Trophoblast cell (in vitro differentiated cells and primary cell): Measurements from ENCODE around the gene PRUNE2.
A peak's percentile ranks its signal among the peaks of the same experiment; 100 is the strongest.

Source experiments
- DNase-seq, 2 donors: peaks; one replicate each; pipeline ENCODE4 v3.0.0-alpha.2; 2016
- H2AFZ ChIP-seq: 2 replicates; pipeline ENCODE4 v1.6.1; 2013; ENCODE audit warnings: low read length, moderate library complexity, mild to moderate bottlenecking; ENCODE audit not compliant: insufficient read depth, poor library complexity
- H2AK5ac ChIP-seq: 2 replicates; pipeline ENCODE4 v1.6.1; 2013; ENCODE audit warnings: mild to moderate bottlenecking, low read length
- H2BK120ac ChIP-seq: 2 replicates; pipeline ENCODE4 v1.6.1; 2013; ENCODE audit warnings: low read length, mild to moderate bottlenecking, moderate library complexity; ENCODE audit not compliant: insufficient read depth, poor library complexity
- H2BK12ac ChIP-seq: 2 replicates; pipeline ENCODE4 v1.6.1; 2013; ENCODE audit warnings: mild to moderate bottlenecking, low read length, moderate library complexity
- H2BK5ac ChIP-seq: 2 replicates; pipeline ENCODE4 v1.6.1; 2013; ENCODE audit warnings: low read length, low read depth, moderate library complexity, mild to moderate bottlenecking; ENCODE audit not compliant: poor library complexity
- H3K14ac ChIP-seq: 2 replicates; pipeline ENCODE4 v1.6.1; 2013; ENCODE audit warnings: mild to moderate bottlenecking, low read length
- H3K18ac ChIP-seq: 2 replicates; pipeline ENCODE4 v1.6.1; 2013; ENCODE audit warnings: mild to moderate bottlenecking, low read length
- H3K23ac ChIP-seq: 2 replicates; pipeline ENCODE4 v1.6.1; 2013; ENCODE audit warnings: low read length
- H3K27ac ChIP-seq: 2 replicates; pipeline ENCODE4 v1.5.1; 2013; ENCODE audit warnings: low read depth, mild to moderate bottlenecking, inconsistent platforms, low read length, moderate library complexity
- H3K27me3 ChIP-seq: 2 replicates; pipeline ENCODE4 v1.6.1; 2013; ENCODE audit warnings: inconsistent platforms, mild to moderate bottlenecking, low read length, moderate library complexity; ENCODE audit not compliant: insufficient read depth
- H3K36me3 ChIP-seq, 2 experiments: 1 replicate in 1 of 2; 2 replicates in 1 of 2; pipeline ENCODE4 v1.6.1; 2013; ENCODE audit warnings: low read length in 2 of 2, mild to moderate bottlenecking in 2 of 2, moderate library complexity in 1 of 2; ENCODE audit not compliant: insufficient read depth in 2 of 2, control insufficient read depth in 1 of 2
- H3K4ac ChIP-seq: 2 replicates; pipeline ENCODE4 v1.6.1; 2013; ENCODE audit warnings: low read depth, mild to moderate bottlenecking, low read length, moderate library complexity
- H3K4me1 ChIP-seq, 2 experiments: 1 replicate in 1 of 2; 2 replicates in 1 of 2; pipeline ENCODE4 v1.6.1; 2013; ENCODE audit warnings: low read length in 2 of 2, mild to moderate bottlenecking in 2 of 2, moderate library complexity in 1 of 2; ENCODE audit not compliant: insufficient read depth in 2 of 2, control insufficient read depth in 1 of 2
- H3K4me2 ChIP-seq: 2 replicates; pipeline ENCODE4 v1.6.1; 2013; ENCODE audit warnings: inconsistent platforms, mild to moderate bottlenecking, low read length, moderate library complexity
- H3K4me3 ChIP-seq: 2 replicates; pipeline ENCODE4 v1.5.1; 2013; ENCODE audit warnings: mild to moderate bottlenecking, low read depth, low read length, inconsistent platforms
- H3K79me1 ChIP-seq: one replicate; pipeline ENCODE4 v1.6.1; 2013; ENCODE audit warnings: low read length
- H3K79me2 ChIP-seq: 2 replicates; pipeline ENCODE4 v1.6.1; 2013; ENCODE audit warnings: low read length, mild to moderate bottlenecking; ENCODE audit not compliant: control insufficient read depth, insufficient read depth, poor library complexity
- H3K9ac ChIP-seq: 2 replicates; pipeline ENCODE4 v1.6.1; 2013; ENCODE audit warnings: mild to moderate bottlenecking, low read length
- H3K9me3 ChIP-seq: 2 replicates; pipeline ENCODE4 v1.6.1; 2013; ENCODE audit warnings: low read depth, mild to moderate bottlenecking, control low read depth, inconsistent platforms, low read length; ENCODE audit not compliant: insufficient read depth
- H4K12ac ChIP-seq: 2 replicates; pipeline ENCODE4 v1.6.1; 2013; ENCODE audit warnings: low read depth, mild to moderate bottlenecking, low read length, moderate library complexity
- H4K8ac ChIP-seq: 2 replicates; pipeline ENCODE4 v1.6.1; 2013; ENCODE audit warnings: low read depth, mild to moderate bottlenecking, low read length, moderate library complexity
- H4K91ac ChIP-seq: one replicate; pipeline ENCODE4 v1.6.1; 2013; ENCODE audit warnings: low read depth, mild to moderate bottlenecking, low read length, moderate library complexity
- WGBS: extraction: QIAGEN DNeasy Blood & Tissue Kit; methylation state at CpG from one replicate; pipeline ENCODE4 v1.1.7; 2013; ENCODE audit warnings: missing lambda C conversion rate; ENCODE audit not compliant: insufficient read length, insufficient coverage; ENCODE audit errors: extremely low coverage; 5-methylcytosine and 5-hydroxymethylcytosine counted together

PRUNE2 gene

DNA sequence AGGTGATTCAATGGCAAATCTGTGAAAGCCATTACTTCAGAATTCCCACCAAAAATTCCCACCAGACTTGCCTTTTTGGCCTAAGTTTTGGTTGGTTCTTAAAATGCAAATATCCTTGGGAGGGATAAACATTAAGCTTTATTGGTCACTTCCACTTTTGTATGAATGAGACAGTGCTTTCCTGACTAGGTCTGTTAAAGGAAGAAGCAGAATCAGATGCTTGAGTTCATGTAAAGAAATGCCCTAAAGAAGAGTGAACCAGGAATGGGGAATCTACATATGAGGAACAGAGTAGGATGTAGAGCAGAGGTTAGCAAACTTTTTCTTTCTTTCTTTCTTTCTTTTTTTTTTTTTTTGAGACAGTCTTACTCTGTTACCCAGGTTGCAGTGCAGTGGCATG is 317.6 kb downstream of the PRUNE2 start:
- Histone ChIP-seq H3K4me3 (no peak overlapping the region), H3K79me2 (no peaks in the 10 kb centered on the region), H3K14ac (no peak overlapping the region), H3K23ac (no peak overlapping the region), H4K8ac (no peak overlapping the region), H2AK5ac (no peak overlapping the region), H3K18ac (no peak overlapping the region), H3K4me1 (no peaks in the 10 kb centered on the region), H3K4me2 (no peak overlapping the region), H4K12ac (no peak overlapping the region), H2AFZ (no peak overlapping the region), H3K27ac (no peak overlapping the region), H2BK5ac (no peak overlapping the region), H2BK12ac (no peak overlapping the region), H4K91ac (no peak overlapping the region), H3K9ac (no peak overlapping the region), H3K9me3 (no peaks in the 10 kb centered on the region), H3K27me3 (no peaks in the 10 kb centered on the region), H2BK120ac (no peak overlapping the region), H3K36me3 (no peaks in the 10 kb centered on the region), H3K4ac (no peak overlapping the region), H3K79me1 (no peaks in the 10 kb centered on the region)
- no peak for DNase-seq

- Histone ChIP-seq H3K36me3 (no peaks in the 10 kb centered on the region), H4K91ac (no peak overlapping the region), H3K9me3 (no peaks in the 10 kb centered on the region), H3K23ac (no peak overlapping the region), H3K27me3 (no peaks in the 10 kb centered on the region), H3K14ac (no peak overlapping the region), H2BK120ac (no peak overlapping the region), H3K4me1 (no peaks in the 10 kb centered on the region), H3K27ac (no peak overlapping the region), H4K12ac (no peak overlapping the region), H3K4me2 (no peak overlapping the region), H2AFZ (no peak overlapping the region), H3K4ac (no peak overlapping the region), H2BK5ac (no peak overlapping the region), H3K4me3 (no peak overlapping the region), H3K79me2 (no peaks in the 10 kb centered on the region), H3K9ac (no peak overlapping the region), H2BK12ac (no peak overlapping the region), H2AK5ac (no peak overlapping the region), H3K79me1 (no peaks in the 10 kb centered on the region), H3K18ac (no peak overlapping the region), H4K8ac (no peak overlapping the region)
- WGBS: no CpG with 5 or more reads among the region's 6 CpGs
- DNase-seq: no peak
These were observed 319.3 kb downstream of the PRUNE2 start for GRCh38 chr9:76586390-76587314.

- no peak overlapping the region for H4K91ac ChIP-seq
- no peak overlapping the region for H2AFZ ChIP-seq
- no peak overlapping the region for H3K23ac ChIP-seq
- no peak overlapping the region for H3K4ac ChIP-seq
- H2BK12ac ChIP-seq: no peak overlapping the region
- no peak overlapping the region for H3K9ac ChIP-seq
- no peak overlapping the region for H3K18ac ChIP-seq
- H3K36me3 ChIP-seq: no peaks in the 10 kb centered on the region
- H3K4me3 ChIP-seq: no peak overlapping the region
- WGBS: no CpG with 5 or more reads among the region's 6 CpGs
- peak in 1 of 2 donors; percentile 21 for DNase-seq
- no peak overlapping the region for H2AK5ac ChIP-seq
- no peak overlapping the region for H3K27ac ChIP-seq
- no peaks in the 10 kb centered on the region for H3K9me3 ChIP-seq
- no peak overlapping the region for H2BK120ac ChIP-seq
- no peak overlapping the region for H2BK5ac ChIP-seq
- no peak overlapping the region for H3K4me2 ChIP-seq
- no peak overlapping the region for H3K14ac ChIP-seq
- H4K8ac ChIP-seq: no peak overlapping the region
- no peaks in the 10 kb centered on the region for H3K79me2 ChIP-seq
- H4K12ac ChIP-seq: no peak overlapping the region
- H3K4me1 ChIP-seq: no peaks in the 10 kb centered on the region
- no peaks in the 10 kb centered on the region for H3K79me1 ChIP-seq
- no peaks in the 10 kb centered on the region for H3K27me3 ChIP-seq
These were observed 320.2 kb downstream of the PRUNE2 start for GRCh38 chr9:76585487-76586389.

DNA sequence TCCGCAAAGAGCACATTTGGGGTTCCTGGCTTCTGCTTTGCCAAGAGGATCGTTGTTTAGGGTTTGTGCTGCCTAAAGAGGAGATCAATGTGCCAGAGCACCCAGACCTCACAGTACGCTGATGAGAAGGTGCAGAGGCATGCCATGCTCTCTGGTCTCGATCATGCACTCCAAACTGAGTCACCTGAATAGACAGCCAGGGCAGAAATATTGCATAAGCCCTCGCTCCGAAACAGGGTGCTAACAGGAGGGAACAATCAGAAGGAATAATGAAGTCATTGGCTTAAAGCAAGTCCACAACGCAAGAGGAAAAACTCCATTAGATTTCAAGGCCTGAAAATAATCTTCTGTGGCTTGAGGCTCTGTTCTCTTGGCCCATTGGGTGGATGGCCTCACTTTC is 322.7 kb downstream of the PRUNE2 start:
- no peaks in the 10 kb centered on the region for H3K79me1 ChIP-seq
- H4K12ac ChIP-seq: no peak overlapping the region
- no peaks in the 10 kb centered on the region for H3K4me1 ChIP-seq
- no peak overlapping the region for H3K4me2 ChIP-seq
- no peak overlapping the region for H2BK5ac ChIP-seq
- H3K23ac ChIP-seq: no peak overlapping the region
- H2BK12ac ChIP-seq: no peak overlapping the region
- no CpG with 5 or more reads among the region's 7 CpGs for WGBS
- H3K9me3 ChIP-seq: no peaks in the 10 kb centered on the region
- H3K27me3 ChIP-seq: no peaks in the 10 kb centered on the region
- H3K18ac ChIP-seq: no peak overlapping the region
- no peak overlapping the region for H3K27ac ChIP-seq
- H4K91ac ChIP-seq: no peak overlapping the region
- no peak overlapping the region for H3K9ac ChIP-seq
- no peak overlapping the region for H3K4ac ChIP-seq
- DNase-seq: peak in 1 of 2 donors; percentile 29
- H3K14ac ChIP-seq: no peak overlapping the region
- H3K4me3 ChIP-seq: no peak overlapping the region
- no peak overlapping the region for H2AK5ac ChIP-seq
- H2AFZ ChIP-seq: no peak overlapping the region
- no peaks in the 10 kb centered on the region for H3K79me2 ChIP-seq
- no peak overlapping the region for H2BK120ac ChIP-seq
- H3K36me3 ChIP-seq: no peaks in the 10 kb centered on the region
- no peak overlapping the region for H4K8ac ChIP-seq
